Body of pancreas (tissue), 4 donors: Measurements from ENCODE around the gene SMIM30. TPM values are rescaled to one million over a fixed set of nuclear protein-coding genes. Genes with fewer than 3 reads are reported as not detected.
"Not testable (repeated sequence)": the region's sequence is repeated elsewhere in the genome, so short reads cannot be mapped to it uniquely, and the experiment has no call there.

Experiments used
- ATAC-seq: fragments of 150-250 bp; one replicate; pipeline ENCODE4 v1.9.1; 2016
- DNase-seq, 4 donors: peaks; one replicate each; pipeline ENCODE4 v3.0.0-alpha.2; 2019
- H3K27ac ChIP-seq, 4 donors: fragments of 200-600 bp; sonication (generic); 1 replicate in 3 of 4; 2 replicates in 1 of 4; pipeline versions ENCODE4 v1.5.1 to v1.6.1; 2016 to 2019; ENCODE audit warnings: mild to moderate bottlenecking in 1 of 4, mixed read lengths in 1 of 4, moderate library complexity in 1 of 4
- H3K27me3 ChIP-seq, 2 donors: fragments of 200-600 bp; sonication (generic); one replicate each; pipeline ENCODE4 v1.6.0; 2016; ENCODE audit warnings: mild to moderate bottlenecking in 1 of 2
- H3K36me3 ChIP-seq, 2 donors: fragments of 200-600 bp; sonication (generic); replicated peaks in 1 of 2; 2 replicates each; pipeline ENCODE4 v1.5.1; 2016; ENCODE audit warnings: low read depth in 2 of 2; ENCODE audit not compliant: insufficient read depth in 1 of 2
- H3K4me1 ChIP-seq: fragments of 200-600 bp; sonication (generic); one replicate; pipeline ENCODE4 v1.6.0; 2016
- H3K4me3 ChIP-seq, 2 donors: fragments of 200-600 bp; sonication (generic); 1 replicate in 1 of 2; 2 replicates in 1 of 2; pipeline ENCODE4 v1.5.1; 2016 to 2019
- H3K9me3 ChIP-seq, 3 donors: fragments of 200-600 bp; sonication (generic); 1 replicate in 2 of 3; 2 replicates in 1 of 3; pipeline ENCODE4 v1.5.1; 2016
- POLR2A ChIP-seq, 3 donors: fragments of 450-650 bp; IDR thresholded peaks; one replicate each; pipeline ENCODE4 v1.6.1; 2016; ENCODE audit warnings: antibody characterized with exemption in 3 of 3, mild to moderate bottlenecking in 2 of 3
- WGBS, 2 donors: methylation state at CpG; one replicate each; pipeline ENCODE4 v1.1.5; 2017; 5-methylcytosine and 5-hydroxymethylcytosine counted together
- intact Hi-C: fragments of 100-400 bp; cut with DNase I; formaldehyde crosslinking; loops from one replicate; pipeline ENCODE4 v1.15.1; 2023
- total RNA-seq, 2 donors: library from RNA; depleted of rRNA; stranded (reverse); fragments of >200 nt; gene quantifications; one replicate each; pipeline ENCODE4 v1.1.0, GENCODE V29; 2016
- TF ChIP-seq, protein P1 (sequence below), 7 experiments: fragments of 450-650 bp in 4 of 7; fragments of 200-600 bp in 3 of 7; sonication (generic) in 3 of 7; IDR thresholded peaks; one replicate each; pipeline ENCODE4 v1.5.1; 2016 to 2019; ENCODE audit warnings: antibody characterized with exemption in 7 of 7

The SMIM30 gene
- total RNA-seq, 2 donors from 2014 or later, result 6.9 to 19.7 TPM

- 92% methylated on average over 1 of the region's 1 CpG for WGBS, 2 donors
- TF ChIP-seq, protein P1, sequence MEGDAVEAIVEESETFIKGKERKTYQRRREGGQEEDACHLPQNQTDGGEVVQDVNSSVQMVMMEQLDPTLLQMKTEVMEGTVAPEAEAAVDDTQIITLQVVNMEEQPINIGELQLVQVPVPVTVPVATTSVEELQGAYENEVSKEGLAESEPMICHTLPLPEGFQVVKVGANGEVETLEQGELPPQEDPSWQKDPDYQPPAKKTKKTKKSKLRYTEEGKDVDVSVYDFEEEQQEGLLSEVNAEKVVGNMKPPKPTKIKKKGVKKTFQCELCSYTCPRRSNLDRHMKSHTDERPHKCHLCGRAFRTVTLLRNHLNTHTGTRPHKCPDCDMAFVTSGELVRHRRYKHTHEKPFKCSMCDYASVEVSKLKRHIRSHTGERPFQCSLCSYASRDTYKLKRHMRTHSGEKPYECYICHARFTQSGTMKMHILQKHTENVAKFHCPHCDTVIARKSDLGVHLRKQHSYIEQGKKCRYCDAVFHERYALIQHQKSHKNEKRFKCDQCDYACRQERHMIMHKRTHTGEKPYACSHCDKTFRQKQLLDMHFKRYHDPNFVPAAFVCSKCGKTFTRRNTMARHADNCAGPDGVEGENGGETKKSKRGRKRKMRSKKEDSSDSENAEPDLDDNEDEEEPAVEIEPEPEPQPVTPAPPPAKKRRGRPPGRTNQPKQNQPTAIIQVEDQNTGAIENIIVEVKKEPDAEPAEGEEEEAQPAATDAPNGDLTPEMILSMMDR (IDR thresholded peaks at IDR 0.05), result no peak
- TF ChIP-seq POLR2A (IDR thresholded peaks at IDR 0.05), result no peak
- Histone ChIP-seq H3K36me3 (no peaks in the 10 kb centered on the region), H3K4me1 (no peaks in the 10 kb centered on the region), H3K9me3 (no peaks in the 10 kb centered on the region), H3K27ac (no peak overlapping the region), H3K27me3 (no peaks in the 10 kb centered on the region), H3K4me3 (no peak overlapping the region)
- DNase-seq (no peak), ATAC-seq (no peak)
- intact Hi-C loops, result no loop called here
These were observed 9.7 kb upstream of the SMIM30 start for GRCh38 chr7:113128031-113128430.

GRCh38 chr7:113125728-113126127 lies 7.4 kb upstream of the SMIM30 start:
- H3K4me3 ChIP-seq, result no peak overlapping the region
- TF ChIP-seq POLR2A (IDR thresholded peaks at IDR 0.05), result no peak
- TF ChIP-seq, protein P1 (IDR thresholded peaks at IDR 0.05), result no peak
- no peak overlapping the region for H3K27ac ChIP-seq
- no peak for DNase-seq
- intact Hi-C loops, result no loop called here
- H3K9me3 ChIP-seq, result no peaks in the 10 kb centered on the region
- no peak for ATAC-seq
- H3K36me3 ChIP-seq, result no peaks in the 10 kb centered on the region
- H3K27me3 ChIP-seq, result no peaks in the 10 kb centered on the region
- 55 to 59% methylated on average over 2 of the region's 2 CpGs for WGBS, 2 donors
- H3K4me1 ChIP-seq, result no peaks in the 10 kb centered on the region

DNA sequence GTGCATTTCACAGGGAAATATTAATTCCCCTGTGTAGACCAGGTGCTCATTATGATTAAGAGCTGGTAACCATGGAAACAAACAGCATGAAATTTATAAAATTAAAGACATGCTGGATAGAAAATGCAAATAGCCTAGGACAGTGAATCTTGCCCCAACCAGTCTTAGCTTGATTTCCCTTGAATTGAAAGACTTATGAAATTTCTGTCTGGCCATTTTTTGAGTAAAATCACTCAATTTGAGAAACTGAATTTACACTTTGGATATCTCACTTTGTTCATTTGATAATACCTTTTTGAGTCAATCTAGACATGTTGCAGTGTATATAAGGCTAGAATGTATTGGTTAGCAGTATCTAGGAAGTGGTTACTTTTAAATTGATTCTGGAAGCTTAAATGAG lies 4.4 kb upstream of the SMIM30 start:
- ATAC-seq, result no peak
- TF ChIP-seq POLR2A (IDR thresholded peaks at IDR 0.05), result no peak
- TF ChIP-seq, protein P1 (IDR thresholded peaks at IDR 0.05), result no peak
- intact Hi-C loops, result no loop called here
- DNase-seq, result no peak
- peaks cover 5% of the 10 kb centered on the region for H3K4me1 ChIP-seq
- no peaks in the 10 kb centered on the region for H3K36me3 ChIP-seq
- no peak overlapping the region for H3K4me3 ChIP-seq
- H3K9me3 ChIP-seq, result no peaks in the 10 kb centered on the region
- H3K27ac ChIP-seq, result no peak overlapping the region
- no peaks in the 10 kb centered on the region for H3K27me3 ChIP-seq

- DNase-seq (no peak), ATAC-seq (no peak)
- Histone ChIP-seq H3K36me3 (no peaks in the 10 kb centered on the region), H3K4me1 (peaks cover 5% of the 10 kb centered on the region), H3K27me3 (no peaks in the 10 kb centered on the region), H3K9me3 (no peaks in the 10 kb centered on the region), H3K4me3 (no peak overlapping the region), H3K27ac (no peak overlapping the region)
- intact Hi-C loops, result no loop called here
- 71% methylated on average over 1 of the region's 1 CpG for WGBS, 2 donors
- TF ChIP-seq, protein P1 (IDR thresholded peaks at IDR 0.05), result no peak
- no peak for TF ChIP-seq POLR2A (IDR thresholded peaks at IDR 0.05)
These were observed 2.3 kb upstream of the SMIM30 start for GRCh38 chr7:113120647-113121046.

DNA sequence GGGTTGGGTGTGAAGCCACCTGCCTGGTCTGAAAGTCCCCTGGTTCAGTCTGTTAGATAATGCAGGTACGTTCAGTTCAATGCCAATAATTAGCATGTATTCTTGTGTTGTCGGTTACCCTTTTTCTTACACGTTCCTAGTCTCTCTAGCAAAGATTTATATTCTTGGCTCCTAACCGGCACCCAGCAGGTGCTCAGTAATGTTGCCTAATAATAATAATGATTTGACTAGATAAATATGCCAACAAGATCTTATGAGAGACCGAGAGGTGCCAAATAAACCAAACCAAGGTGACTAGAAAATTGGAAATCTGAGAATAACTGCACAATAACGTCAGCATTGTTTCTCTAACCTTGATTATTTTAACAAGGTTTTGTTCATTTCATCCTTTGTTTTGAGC lies 1.1 kb upstream of the SMIM30 start:
- no peaks in the 10 kb centered on the region for H3K27me3 ChIP-seq
- no peak overlapping the region for H3K4me3 ChIP-seq
- no peak overlapping the region for H3K27ac ChIP-seq
- DNase-seq (no peak), ATAC-seq (no peak)
- peaks cover 5% of the 10 kb centered on the region for H3K4me1 ChIP-seq
- no peaks in the 10 kb centered on the region for H3K36me3 ChIP-seq
- no peaks in the 10 kb centered on the region for H3K9me3 ChIP-seq
- intact Hi-C loops, result no loop called here
- no peak for TF ChIP-seq POLR2A (IDR thresholded peaks at IDR 0.05)
- TF ChIP-seq, protein P1 (IDR thresholded peaks at IDR 0.05), result no peak
- WGBS, 2 donors, result 37 to 52% methylated on average over 6 of the region's 6 CpGs

GRCh38 chr7:113117374-113117774 lies 980 bp downstream of the SMIM30 start:
- H3K27ac ChIP-seq, H3K9me3 ChIP-seq, H3K27me3 ChIP-seq, H3K4me1 ChIP-seq, intact Hi-C loops, ATAC-seq, H3K4me3 ChIP-seq, H3K36me3 ChIP-seq: not testable (repeated sequence)
- WGBS, 2 donors, result 69 to 82% methylated on average over 4 of the region's 4 CpGs
- peak in 1 of 4 donors; percentile 6 for DNase-seq
